HepG2 (cell line): Measurements from ENCODE around the gene EOLA1.
"Not testable (repeated sequence)": the region's sequence is repeated elsewhere in the genome, so short reads cannot be mapped to it uniquely, and the experiment has no call there.

ENCODE experiments used
- CTCF ChIP-seq: sonication (generic); formaldehyde crosslinking; IDR thresholded peaks from 2 replicates; pipeline ENCODE4 v1.5.0; 2020; ENCODE audit warnings: mild to moderate bottlenecking, missing genetic modification reagents, moderate library complexity
- HMGXB4 ChIP-seq, 2 experiments: sonication (generic) in 1 of 2; formaldehyde crosslinking in 1 of 2; IDR thresholded peaks; 2 replicates each; pipeline versions ENCODE4 v1.4.0 to v1.6.1; 2018 to 2020; ENCODE audit warnings: missing genetic modification reagents in 2 of 2, borderline replicate concordance in 1 of 2, low read depth in 1 of 2, mild to moderate bottlenecking in 1 of 2, missing biosample characterization in 1 of 2
- MBNL3 ChIP-seq: fragments of 250-450 bp; sonication (Bioruptor Pico); conservative IDR thresholded peaks from 2 replicates; pipeline ENCODE4 v1.8.0; 2022; ENCODE audit warnings: mild to moderate bottlenecking, inconsistent platforms
- POLR2A ChIP-seq, 2 experiments: IDR thresholded peaks; 2 replicates each; pipeline ENCODE4 v1.6.1; 2011; ENCODE audit warnings: low read depth in 2 of 2, low read length in 2 of 2, mild to moderate bottlenecking in 1 of 2, moderate library complexity in 1 of 2; ENCODE audit not compliant: insufficient read depth in 1 of 2
- TRIM24 ChIP-seq: sonication (generic); formaldehyde crosslinking; IDR thresholded peaks from 2 replicates; pipeline ENCODE4 v1.8.0; 2022; ENCODE audit warnings: mild to moderate bottlenecking, missing genetic modification reagents
- ZBTB7A ChIP-seq: sonication (generic); formaldehyde crosslinking; IDR thresholded peaks from 2 replicates; pipeline ENCODE4 v1.8.0; 2022; ENCODE audit warnings: mild to moderate bottlenecking, missing genetic modification reagents

- not testable (repeated sequence) for TF ChIP-seq HMGXB4 (CRISPR knock-in tag; IDR thresholded peaks at IDR 0.05; ENCODE audit: borderline replicate concordance in 1 of 2, low read depth in 1 of 2); TRIM24 (CRISPR knock-in tag); ZBTB7A (CRISPR knock-in tag); CTCF (CRISPR knock-in tag); POLR2A (IDR thresholded peaks at IDR 0.05; ENCODE audit: insufficient read depth in 1 of 2, low read depth in 2 of 2, low read length in 2 of 2); MBNL3 (CRISPR knock-in tag)
Observed at GRCh38 chrX:149587359-149587758, 46.5 kb downstream of the EOLA1 start, which contains the start of gene MAGEA9B.
